Choroid plexus epithelial cell (primary cell): ENCODE results near the gene PRKG1.
"Not testable (repeated sequence)": the region's sequence is repeated elsewhere in the genome, so short reads cannot be mapped to it uniquely, and the experiment has no call there.

Experiments
- DNase-seq: peaks from one replicate; pipeline ENCODE4 v3.0.0-alpha.2; 2010; ENCODE audit warnings: low read depth
- H3K4me3 ChIP-seq: 2 replicates; pipeline ENCODE4 v1.5.1; 2011; ENCODE audit warnings: low read depth, mild to moderate bottlenecking, control low read depth, low read length, moderate library complexity
- CTCF ChIP-seq: conservative IDR thresholded peaks from 2 replicates; pipeline ENCODE4 v1.5.1; 2011; ENCODE audit warnings: low read depth, mild to moderate bottlenecking, control low read depth, inconsistent platforms, low read length, moderate library complexity

The PRKG1 gene

DNA sequence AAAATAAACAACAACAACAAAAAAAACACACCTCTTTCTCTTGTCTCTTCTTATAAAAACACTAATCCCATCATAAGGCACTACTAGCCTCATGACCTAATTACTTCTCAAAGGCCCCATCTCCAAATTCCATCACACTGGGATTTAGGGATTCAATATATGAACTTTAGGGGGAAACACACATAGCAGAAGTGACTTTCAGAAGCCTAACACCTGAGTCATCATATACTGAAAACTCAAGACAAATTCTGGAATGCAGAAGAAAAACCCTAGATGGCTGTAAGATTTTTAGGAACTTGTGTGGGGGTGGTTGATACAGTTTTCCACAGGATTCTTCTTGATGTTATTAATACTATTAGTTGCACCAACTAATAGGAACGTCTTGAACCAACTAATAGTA, 658.8 kb downstream of the PRKG1 start:
- DNase-seq: peak; percentile 46
- no peak for TF ChIP-seq CTCF
- H3K4me3 ChIP-seq: no peak overlapping the region

DNA sequence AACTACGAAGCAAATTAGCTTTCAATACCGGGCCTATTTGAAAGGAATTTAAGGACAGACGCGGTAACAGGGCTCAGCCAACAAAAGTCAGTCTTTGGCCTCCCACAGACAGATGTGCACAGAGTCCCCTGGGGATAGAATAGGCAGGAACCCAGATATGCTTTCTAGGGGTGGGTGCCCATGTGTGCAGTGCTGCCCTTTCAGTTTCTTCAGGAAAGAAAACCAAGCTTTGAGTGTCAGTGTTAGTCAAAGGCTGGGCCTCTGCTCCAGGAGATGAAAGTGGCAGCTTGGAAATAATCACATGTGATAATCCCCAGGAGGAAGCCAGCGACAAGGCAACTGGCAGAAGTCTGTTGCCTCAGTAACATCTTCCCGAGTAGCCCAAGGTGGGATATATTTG, 668.9 kb downstream of the PRKG1 start:
- H3K4me3 ChIP-seq: no peak overlapping the region
- peak; percentile 6 for DNase-seq
- no peak for TF ChIP-seq CTCF

DNA sequence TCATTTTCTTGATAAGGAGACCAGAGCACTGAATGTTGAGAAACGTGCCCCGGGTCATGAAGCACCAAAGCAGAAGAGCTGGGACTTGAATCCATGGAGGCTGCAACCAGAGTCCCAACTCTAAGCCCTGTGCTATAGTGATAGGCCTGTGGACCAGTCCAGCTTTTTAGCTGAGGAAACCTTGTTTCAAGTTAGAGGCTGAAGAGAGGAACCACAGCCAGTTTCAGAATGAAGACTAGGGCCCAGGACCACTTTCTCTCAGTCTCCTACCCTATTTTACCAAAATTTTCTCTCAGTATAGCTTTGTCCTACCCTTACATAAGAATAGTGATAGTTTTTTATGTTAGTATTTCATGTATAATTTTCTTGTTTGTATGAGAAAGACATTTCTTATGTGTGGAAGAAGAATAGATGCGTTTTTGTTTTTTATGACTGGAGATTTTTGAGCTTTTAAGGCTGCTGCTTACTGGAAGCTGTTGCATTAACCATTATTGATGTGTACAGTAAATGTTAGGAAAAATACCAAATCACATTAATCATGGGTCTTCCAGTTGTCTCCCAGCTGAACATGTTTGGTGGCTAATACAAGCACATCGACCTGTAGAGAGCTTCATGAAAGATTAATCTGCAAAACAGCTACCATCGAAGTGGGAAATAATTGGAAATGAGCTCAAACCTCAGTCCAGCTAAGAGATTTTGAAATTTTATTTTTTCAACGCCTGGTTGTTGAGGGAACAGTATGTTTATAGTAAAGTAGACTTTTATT, 670.1 kb downstream of the PRKG1 start:
- TF ChIP-seq CTCF: no peak
- DNase-seq: no peak
- H3K4me3 ChIP-seq: no peak overlapping the region

- TF ChIP-seq CTCF: no peak
- H3K4me3 ChIP-seq: no peak overlapping the region
- DNase-seq: no peak
Measured at GRCh38 chr10:51745397-51745796, 671.1 kb downstream of the PRKG1 start.

DNA sequence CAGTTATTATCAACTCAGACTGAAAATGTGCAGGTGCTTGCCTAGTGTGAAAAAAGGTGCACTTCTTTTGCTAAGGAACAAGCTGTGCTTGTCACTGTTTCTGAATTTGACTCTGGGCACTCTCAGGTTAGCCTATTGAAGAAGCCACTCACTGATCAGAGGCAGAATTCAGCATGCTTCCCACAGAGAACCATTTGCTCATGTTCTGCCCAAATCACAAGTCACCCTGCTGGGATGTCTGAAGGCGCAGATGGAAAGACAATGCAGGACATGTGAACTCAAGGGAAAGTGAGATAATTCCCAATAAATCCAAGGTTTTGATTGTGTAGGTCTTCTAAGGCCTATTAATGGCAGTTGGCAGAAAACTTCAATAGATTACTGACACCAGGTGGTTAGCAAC, 672.9 kb downstream of the PRKG1 start:
- no peak overlapping the region for H3K4me3 ChIP-seq
- TF ChIP-seq CTCF: no peak
- no peak for DNase-seq

DNA sequence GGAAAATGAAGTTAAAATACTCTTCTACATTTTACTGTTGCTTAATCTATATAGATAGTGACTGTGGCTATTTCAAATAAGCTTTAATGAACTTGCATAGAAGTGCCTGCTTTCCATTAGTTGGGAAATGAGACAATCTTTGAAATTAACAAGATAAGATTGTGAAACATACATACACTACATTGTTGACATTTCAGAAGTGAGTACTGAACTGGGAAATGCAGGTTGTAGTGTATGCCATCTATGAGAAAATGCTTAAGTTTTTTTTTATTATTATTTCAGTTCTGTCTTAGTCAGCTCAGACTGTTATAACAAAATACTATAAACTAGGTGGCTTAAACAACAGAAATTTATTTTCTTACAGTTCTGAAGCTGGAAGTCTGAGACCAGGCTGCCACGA, 674.7 kb downstream of the PRKG1 start:
- DNase-seq: peak; percentile 5
- H3K4me3 ChIP-seq: no peak overlapping the region
- TF ChIP-seq CTCF: no peak

DNA sequence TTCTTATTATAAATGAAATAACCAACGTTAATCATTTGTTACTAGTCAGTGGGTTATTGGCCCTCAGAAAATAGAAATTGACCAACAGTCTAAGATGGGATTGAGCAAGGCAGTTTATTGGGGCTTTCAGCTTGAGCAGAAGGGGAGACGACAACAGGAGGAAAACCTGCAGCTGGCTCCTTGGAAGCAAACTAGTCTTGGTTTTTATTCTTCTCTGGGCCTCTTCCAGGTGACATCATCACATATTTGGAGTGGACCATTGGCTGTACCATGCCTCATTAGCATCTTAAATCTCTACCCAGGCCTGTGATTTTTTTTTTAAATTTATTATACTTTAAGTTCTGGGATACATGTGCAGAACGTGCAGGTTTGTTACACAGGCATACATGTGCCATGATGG, 684.1 kb downstream of the PRKG1 start:
- no peak overlapping the region for H3K4me3 ChIP-seq
- no peak for DNase-seq
- no peak for TF ChIP-seq CTCF

GRCh38 chr10:51758838-51759237, 684.6 kb downstream of the PRKG1 start:
- not testable (repeated sequence) for H3K4me3 ChIP-seq, DNase-seq
